ENCODE data around the gene CERK.

CERK gene

DNA sequence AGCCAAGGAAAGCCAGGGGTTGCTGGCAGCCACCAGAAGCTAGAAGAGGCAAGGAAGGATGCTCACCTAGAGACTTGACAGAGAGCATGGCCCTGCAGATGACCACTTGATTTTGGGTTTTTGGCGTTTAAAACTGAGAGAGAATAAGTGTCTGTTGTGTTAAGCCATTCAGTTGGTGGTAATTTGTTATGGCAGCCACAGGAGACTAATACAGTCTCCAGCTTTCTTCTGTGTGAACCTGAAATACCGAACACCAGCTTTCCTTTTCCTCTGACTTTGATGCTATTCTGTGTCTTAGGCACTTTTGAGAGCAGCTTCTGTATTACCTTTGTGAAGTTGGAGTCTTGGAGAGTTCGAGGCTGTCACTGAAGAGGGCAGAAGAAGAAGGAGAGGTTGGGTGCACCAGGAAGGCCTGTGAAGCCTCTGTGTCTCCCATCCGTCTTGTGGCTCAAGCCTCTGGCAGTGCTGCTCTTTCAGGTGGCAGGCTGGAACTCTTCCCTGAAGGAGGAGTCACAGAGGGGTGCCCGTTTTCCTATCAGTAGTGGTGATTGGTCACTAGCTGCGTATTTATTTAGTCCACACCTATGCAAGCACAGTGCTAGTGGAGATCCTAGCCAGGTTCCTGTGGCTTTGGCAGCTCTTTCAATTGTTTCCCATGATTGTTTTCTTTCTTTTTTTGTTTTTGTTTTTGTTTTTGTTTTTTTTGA is 26.9 kb upstream of the CERK start:
- DNase-seq: no peak

DNA sequence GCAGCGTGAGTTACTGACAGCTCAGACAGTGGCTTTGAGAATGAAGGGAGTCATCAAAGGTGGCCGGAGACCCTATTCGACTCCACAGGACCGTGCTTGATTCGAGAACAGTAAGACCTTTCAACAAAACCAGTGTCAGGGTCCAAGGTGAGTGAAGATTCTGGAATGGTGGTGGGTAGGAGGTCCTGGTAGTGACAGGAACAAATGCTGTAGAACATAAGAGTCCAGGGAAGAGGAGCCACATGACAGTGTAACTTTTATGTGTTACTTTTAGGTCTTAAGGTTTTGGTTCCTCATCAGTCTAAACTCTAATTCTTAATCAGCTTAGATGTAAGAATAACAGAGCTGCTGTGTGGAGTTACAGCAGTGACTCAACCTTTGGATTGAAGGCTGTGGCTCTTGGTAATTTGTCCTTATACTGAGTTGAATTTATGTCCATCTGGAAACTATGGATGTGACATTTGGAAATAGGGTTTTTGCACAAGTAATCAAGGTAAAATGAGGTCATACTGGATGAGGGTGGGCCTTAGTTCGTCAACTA is 26.2 kb upstream of the CERK start:
- DNase-seq: no peak

DNA sequence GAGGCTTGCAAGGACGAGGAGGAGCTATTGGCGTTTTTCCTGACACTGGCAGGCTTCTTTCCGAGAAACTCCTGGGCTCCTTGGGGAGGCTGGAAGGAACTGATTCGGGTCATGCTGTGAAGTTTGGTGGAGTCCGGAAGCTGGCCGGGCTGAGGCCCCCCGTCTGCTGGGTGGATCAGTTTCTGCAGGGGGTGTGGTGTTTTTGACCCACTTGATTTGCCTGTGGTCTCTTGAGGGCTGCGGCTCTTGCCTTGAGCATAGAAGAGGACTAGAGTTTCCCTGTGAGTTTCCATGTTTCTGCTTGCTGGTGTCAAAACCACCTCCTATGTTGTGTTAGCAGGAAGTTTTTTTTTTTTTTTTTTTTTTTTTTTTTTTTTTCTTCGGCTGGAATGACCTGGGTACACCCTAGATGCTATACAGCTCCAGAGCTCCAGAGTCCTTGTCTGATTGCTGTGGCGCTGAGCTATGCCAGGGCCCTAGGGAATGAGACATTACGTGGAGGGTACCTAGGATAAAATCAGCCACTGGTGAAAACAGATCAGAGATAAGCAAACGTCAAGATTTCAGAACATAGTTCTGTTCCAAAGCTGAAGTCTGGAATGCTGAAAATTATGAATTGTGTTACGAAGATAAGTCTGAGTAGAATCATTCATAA is 25.1 kb upstream of the CERK start:
- peak; percentile 81 for DNase-seq

DNA sequence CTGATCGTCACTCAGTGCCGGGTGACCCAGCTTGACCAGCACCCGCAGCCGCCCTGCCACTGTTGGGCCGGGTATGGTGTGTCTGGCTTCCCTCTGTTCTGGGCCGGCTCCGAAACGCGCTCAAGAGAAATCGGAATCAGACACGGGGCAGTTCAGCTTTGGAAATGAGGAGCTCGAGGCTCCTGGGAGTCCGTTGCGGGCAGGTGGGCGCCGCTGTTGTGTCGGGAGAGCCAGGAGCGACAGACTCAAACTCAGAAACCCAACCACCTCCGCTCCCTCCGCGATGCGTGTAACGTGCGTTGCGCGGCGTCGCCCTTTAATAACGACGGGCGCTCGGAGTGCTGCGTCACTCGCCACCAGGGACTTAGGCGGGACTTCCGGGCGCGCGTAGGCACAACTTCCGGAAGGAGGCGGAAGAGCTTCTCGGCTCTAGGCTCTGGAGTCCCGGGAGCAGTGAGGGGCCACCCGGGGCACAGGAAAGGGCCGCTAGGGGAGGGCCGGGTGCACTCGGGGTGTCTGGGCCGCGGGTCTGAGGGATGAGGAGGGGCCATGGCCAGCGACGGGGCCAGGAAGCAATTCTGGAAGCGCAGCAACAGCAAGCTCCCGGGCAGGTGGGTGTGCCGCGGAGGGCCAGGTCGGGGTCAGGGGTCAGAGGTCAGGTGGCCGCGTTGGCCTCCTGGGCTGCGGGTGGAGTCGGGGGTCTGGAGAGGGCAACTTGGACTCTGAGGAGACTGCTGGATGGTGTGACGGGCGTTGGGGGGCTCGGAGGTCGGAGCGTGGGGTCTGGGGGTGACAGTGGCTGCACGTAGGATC is 24.4 kb upstream of the CERK start, which contains the start of gene TBC1D22A:
Gene TBC1D22A (plus strand): TSS at position 413 of the 813 bp plus-strand sequence. CDS start 137 bp downstream, at position 550.
- DNase-seq: peak; percentile 96

DNA sequence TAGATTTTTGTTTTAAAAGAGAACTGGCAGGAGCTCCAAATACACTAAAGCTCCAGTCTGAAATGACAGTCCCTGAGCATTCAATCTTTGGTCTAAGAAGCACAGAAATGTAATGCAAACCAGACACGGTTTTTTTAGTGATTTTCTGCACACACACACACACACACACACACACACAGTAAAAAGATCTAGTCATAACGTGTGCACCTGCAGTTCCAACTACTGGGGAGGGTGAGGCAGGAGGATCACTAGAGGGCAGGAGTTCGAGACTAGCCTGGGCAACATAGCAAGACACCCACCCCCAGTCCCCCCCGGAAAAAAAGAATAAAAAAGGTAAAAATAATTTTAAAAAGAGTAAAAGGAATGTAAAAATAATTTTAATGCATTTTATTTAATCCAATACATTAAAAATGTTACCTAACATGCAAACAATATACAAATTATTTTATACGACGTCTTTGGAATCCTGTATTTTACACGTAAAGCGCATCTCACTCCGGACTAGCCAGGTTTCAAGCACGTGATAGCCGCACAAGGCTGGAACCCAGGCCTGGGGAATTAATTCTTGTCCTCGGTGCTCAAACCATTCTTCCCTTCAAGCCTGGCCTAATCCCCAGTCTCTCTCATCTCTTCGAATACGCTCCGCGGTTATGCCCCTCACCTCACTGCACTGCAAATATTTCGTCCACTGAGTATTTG is 23.6 kb upstream of the CERK start:
- DNase-seq: no peak

DNA sequence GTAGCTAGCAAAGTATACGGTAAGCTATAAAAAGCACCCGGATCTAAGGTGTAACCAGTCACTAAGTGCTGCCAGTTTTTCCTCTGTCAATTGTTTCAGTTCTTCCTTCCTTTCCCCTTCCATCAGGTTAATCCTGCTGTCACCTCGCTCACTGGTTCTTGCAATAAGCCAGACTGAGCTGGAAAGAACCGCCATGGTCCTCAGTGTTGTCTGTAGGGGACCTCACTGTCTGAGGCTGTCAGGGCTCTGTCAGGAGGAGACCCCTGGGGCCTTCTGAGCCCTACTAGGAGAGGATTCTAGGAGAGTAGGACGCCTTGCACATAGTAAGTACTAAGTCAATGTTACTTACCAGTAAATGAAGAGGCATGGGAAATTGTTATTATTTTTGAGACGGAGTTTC is 23.0 kb upstream of the CERK start:
- DNase-seq: no peak

DNA sequence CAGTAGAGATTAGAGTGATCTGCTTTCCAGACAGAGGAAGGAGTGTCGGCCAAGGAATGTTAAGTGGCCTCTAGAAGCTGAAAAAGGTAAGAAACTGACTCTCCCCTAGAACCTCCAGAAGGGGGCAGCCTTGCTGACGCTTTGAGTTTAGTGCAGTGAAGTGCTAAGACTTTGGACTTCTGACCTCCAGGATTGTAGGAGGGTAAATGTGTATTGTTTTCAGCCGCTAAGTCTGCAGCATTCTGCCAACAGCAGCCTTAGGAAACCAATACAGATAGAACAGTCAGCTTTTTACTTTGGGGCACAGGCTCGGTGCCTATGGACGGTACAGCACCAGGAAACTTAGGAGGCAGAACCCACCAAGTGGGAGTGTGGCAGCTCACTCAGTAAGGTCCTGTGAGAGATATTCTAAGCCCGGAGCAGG is 20.8 kb upstream of the CERK start:
- peak; percentile 66 for DNase-seq

DNA sequence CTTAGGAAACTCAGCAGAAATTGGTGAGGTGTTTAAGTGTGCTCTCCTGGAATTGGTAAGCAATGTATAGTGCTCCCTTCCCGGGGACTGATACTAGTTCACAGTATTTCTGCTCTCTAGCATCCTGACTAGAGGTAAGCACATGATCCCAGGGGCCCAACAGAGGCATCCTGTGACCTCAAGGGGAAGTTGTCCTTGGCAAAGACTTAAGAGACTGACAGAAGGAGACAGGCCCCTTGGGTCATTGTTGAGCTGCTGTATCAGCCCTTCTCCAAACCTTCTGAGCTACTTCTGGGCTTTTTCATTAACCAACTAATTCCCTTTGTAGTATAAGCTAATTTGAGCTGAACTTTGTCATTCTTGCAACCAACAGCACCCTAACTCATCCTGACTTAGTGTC is 20.1 kb upstream of the CERK start:
- no peak for DNase-seq

DNA sequence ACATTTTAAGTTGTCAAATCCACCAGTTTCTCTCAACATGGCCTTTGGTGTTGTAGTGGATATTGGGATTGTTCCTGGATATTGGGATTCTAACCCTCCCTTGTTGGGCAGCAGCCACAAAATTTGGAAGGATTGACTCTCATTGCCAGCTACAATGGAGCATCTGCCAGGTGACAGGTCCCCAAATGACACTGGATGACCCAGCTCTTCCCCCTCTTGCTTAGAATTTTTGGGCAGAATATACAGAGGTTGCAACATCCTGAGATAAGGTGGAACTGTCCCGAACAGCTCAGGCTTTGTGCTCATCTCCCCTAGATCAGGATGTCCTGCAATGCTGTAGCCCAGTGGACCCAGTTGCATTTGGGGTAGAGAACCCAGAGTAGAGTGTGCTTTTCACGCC is 19.1 kb upstream of the CERK start:
- DNase-seq: no peak

DNA sequence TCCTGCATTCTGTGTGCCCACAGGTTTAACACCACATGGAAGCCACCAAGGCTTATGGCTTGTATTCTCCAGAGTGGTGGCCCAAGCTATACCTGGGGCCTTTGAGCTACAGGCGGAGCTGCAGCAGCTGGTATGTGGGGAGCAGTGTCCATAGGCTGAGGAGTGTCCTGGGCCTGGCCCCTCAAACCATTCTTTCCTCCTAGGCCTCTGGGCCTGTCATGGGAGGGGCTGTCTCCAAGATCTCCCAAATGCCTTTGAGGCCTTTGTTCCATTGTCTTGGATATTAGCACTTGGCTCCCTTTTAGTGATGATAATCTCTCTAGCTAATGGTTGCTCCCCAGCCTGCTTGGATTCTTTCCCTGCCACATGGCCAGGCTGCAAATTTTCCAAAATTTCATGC is 18.0 kb upstream of the CERK start:
- no peak for DNase-seq

DNA sequence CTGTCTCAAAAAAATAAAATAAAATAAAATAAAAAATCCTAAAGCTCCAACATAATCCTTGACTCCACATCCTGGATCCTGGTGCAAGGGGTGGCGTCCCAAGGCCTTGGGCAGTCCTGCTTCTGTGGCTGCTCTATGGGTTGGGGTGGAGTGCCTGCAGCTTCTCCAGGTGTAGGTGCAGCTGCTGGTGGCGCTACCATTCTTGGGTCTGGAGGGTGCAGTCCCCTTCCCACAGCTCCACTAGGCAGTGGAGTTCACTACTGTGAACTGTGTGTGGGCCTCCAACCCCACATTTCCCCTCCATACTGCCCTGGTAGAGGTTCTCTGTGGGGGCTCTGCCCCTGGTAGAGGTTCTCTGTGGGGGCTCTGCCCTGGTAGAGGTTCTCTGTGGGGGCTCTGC is 17.5 kb upstream of the CERK start:
- DNase-seq: no peak

DNA sequence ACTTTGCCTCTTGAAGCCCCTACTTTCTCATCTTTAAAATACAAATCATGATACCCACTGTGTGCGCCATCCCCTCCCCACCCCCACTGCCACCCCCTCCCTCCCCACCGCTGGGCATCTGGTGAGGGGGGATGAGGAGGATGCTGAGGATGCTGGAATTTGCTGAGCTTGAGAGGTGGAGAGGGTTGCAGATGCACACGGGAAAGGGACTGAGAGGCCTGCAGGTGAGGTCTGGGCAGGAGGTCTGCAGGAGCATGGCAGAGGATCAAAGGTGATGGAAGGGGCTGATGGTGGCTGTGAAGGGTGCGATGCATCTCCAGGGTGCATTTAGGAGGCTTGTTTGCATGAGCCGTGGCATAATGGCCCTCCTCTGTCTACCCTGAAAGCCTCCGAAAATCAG is 16.8 kb upstream of the CERK start:
- DNase-seq: no peak

DNA sequence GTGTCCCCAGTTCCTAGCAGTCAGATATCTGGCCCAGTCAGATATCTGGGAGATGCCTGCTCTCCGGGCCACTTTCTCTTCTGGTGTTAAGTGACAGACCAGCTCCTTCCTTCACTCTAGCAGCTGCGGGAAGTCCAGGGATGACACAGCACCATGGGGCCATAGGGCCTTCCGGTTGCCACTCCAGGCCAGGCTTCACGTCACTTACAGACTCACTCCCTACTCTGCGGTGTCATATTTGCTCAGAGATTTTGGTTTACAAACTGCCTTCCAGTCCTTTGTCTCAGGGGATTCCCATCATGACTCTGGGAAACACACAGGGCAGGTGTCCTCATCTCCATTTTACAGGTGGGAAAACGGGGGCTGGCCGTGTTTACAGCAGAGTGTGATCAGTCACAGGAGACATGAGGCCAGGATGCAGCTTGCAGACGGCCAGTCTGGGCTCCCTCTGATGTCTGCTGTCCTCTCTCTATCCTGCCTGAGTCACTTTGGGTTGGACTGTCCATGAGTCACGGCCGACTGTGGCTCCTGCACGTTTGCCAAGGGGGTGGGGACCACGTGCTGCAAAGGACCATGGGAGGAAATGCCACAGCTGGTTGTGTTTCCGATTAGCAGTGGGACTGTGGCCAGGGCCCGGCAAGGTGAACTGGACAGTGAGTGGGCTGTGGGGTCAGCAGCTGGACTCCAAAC is 16.2 kb upstream of the CERK start:
- DNase-seq: peak; percentile 89

DNA sequence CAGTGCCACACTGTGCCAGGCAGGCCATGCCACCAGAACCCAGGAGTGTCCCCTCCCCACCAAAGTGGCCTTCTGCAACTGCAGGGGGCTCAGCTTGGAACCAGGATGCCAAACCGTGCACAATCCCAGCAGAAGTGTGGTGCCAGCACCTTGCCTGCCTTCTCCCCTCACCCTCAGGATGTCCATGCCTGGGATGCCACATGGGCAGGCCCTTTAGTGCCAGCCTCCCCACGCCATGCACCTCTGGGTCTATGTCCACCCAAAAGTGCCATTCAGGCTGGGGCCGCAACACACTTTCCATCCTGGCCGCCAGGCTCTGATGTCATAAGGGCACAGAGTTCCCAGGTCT is 15.7 kb upstream of the CERK start:
- DNase-seq: no peak

DNA sequence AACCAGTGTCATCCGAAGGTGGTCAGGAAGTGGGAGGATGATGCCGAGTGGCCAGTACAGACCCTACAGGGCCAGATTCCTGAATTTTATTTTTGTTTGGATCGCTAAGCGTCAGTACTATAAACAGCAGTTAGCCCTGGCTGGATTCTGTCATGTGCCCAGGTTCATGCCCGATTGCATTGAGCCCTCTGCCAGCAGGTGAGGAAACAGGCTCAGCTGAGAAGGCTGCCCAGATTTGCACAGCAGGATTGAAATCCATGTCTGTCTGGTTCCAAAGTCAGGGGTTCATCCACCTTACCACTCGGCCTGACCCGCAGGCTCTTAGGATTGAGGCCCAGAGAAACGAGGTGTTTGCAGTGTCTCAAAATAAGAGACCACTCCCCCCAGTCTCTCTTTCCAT is 15.3 kb upstream of the CERK start:
- DNase-seq: no peak

DNA sequence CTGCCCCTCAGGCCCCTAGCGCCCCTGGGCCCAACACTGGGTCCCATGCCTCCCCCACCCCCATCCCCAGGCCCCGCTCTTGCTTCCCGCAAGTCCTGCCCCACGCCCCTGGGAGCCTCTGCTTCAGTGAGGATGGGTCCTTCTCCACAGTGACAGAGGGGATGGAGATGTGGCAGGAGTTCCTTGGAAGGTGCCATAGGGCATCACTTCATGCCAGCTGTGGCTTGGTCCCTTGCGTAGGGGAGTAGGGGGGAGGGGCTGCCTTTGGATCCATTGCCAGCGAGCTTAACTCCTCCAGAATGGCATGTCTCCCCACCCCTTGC is 14.9 kb upstream of the CERK start:
- DNase-seq: no peak

DNA sequence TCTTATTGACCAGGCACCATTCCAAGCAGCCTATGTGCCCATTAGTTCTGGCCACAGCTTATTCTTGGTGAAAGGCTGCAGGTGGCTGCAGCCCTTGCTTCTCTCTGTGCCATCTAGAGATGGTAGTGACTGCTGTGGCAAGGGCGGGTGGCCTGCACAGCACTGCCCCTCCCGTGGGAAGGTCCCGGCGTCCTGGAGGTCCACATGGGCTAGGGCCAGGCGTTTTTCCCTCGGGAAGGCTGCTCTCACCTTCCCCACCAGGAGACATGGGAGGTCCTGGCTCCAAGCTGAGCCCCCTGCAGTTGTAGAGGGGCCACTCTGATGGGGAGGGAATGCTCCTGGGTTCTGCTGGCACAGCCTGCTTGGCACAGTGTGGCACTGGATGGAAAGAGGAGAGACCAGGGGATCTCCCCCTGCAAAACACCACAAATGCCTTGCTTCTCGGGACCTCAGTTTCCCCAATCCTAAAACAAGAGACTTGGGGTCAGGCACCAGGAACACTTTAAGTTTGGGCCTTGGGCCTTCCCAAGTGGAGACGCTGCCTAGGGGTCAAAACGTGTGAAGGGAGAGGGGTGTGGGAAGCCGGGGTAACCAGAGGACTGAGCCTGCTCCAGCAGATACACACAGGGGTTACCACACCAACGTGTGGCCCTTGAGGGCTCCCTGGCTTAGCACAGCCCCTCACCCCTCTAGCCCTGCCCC is 14.4 kb upstream of the CERK start:
- DNase-seq: no peak

DNA sequence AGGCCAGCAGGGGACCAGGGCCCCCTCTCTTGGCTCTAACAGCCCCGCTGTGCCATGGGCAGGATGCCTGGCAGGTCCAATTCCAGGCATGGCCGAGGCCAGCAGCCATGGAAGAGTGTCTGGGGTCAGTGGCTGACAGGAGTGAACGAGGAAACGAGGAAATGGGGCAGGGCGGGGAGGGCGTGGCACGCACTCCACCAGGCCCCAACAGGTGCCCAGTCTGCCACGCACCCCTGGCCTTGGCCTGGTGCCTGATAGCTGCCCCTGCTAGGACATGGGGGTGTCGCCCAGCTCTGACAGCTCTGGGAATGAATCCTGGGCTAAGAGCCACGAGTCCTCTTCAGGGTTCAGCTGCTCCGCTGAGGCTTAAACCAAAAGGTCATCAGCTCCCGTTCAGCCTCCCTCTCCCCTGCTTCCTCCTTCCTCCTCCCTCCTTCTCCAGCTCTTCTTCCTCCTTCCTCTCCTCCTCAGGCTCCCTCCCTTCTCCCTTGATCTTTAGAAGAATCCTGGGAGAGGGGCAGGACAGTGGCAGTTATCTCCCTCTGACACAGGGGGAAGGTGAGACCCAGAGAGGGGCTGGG is 12.9 kb upstream of the CERK start:
- no peak for DNase-seq

DNA sequence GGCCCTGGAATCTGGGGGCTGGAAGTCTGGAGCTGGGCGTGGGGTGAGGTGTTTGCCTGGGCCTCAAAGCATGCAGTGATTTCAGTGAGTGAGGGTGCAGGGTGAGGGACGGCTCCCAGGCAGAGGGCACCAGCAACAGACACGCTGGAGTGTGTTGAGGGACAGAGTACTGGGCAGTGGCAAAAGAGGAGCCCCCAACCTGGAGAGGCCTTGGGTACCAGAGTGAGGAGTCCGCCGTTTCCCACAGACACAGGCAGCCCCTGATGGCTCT is 12.4 kb upstream of the CERK start:
- no peak for DNase-seq

DNA sequence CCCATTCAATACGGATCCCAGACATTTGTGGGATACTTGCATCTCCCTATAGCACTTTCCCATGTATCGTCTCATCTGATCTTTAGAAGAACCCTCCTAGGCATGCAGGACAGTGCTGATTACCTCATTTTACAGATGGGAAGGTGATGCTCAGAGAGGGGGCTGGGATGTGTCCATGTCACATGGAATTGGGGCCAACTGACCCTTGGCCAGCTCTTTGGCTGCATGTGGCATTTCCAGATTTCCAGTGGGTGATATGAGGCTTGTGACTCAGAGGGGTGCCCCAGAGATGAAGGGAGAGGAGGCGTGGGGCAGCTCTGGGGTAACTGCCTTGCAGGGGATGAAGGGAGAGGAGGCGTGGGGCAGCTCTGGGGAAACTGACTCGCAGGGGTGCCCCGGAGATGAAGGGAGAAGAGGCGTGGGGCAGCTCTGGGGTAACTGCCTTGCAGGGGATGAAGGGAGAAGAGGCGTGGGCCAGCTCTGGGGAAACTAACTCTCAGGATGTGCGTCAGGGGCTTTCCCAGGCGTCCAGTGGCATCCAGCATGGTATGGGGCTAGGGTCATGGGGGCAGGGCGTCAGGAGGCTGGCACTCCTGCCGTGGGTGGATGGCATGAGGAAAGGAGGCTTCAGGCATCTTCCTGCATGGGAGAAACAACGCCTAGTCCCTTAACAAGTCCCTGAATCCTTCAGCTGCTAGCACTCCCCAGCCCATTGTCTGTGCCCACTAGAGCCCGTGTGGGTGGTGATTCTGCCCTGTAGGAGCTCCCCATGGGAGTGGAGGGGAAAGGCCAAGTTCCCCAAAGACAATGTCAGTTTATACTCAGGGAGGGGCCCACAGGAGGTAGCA is 11.9 kb upstream of the CERK start:
- DNase-seq: no peak
